SK-N-MC (cell line): Measurements from ENCODE around the gene MKLN1.
"Not testable (repeated sequence)": the region's sequence is repeated elsewhere in the genome, so short reads cannot be mapped to it uniquely, and the experiment has no call there.

Source experiments
- DNase-seq: peaks from one replicate; pipeline ENCODE4 v3.0.0-alpha.2; 2011; ENCODE audit warnings: low read depth, low spot score
- H3K27ac ChIP-seq: fragments of 200-600 bp; sonication (generic); 2 replicates; pipeline ENCODE4 v1.5.1; 2016; ENCODE audit warnings: mixed run types
- H3K36me3 ChIP-seq: fragments of 200-600 bp; sonication (generic); 2 replicates; pipeline ENCODE4 v1.6.1; 2017; ENCODE audit warnings: antibody characterized with exemption, low read length, mixed read lengths; ENCODE audit not compliant: insufficient read depth
- H3K4me3 ChIP-seq: fragments of 200-600 bp; sonication (generic); 2 replicates; pipeline ENCODE4 v1.5.1; 2016
- H3K9ac ChIP-seq: fragments of 200-600 bp; sonication (generic); 2 replicates; pipeline ENCODE4 v1.8.0; 2017; ENCODE audit warnings: mixed run types, mixed read lengths; ENCODE audit not compliant: insufficient read length
- H3K9me3 ChIP-seq: fragments of 200-600 bp; sonication (generic); 2 replicates; pipeline ENCODE4 v1.6.1; 2017; ENCODE audit warnings: low read depth, mild to moderate bottlenecking, antibody characterized with exemption, low read length, moderate library complexity, mixed read lengths
- EZH2 ChIP-seq: fragments of 200-600 bp; sonication (generic); IDR thresholded peaks from one replicate; pipeline ENCODE4 v1.6.1; 2017; ENCODE audit warnings: antibody characterized with exemption
- FOXP2 ChIP-seq: optimal IDR thresholded peaks from 2 replicates; pipeline ENCODE3; 2011; ENCODE audit warnings: mild to moderate bottlenecking, moderate library complexity; ENCODE audit not compliant: insufficient read depth; ENCODE audit errors: extremely low read length, control extremely low read depth
- POLR2AphosphoS5 ChIP-seq: IDR thresholded peaks from 2 replicates; pipeline ENCODE4 v1.6.1; 2012; ENCODE audit warnings: mild to moderate bottlenecking, low read depth, low read length, borderline replicate concordance

The MKLN1 gene

DNA sequence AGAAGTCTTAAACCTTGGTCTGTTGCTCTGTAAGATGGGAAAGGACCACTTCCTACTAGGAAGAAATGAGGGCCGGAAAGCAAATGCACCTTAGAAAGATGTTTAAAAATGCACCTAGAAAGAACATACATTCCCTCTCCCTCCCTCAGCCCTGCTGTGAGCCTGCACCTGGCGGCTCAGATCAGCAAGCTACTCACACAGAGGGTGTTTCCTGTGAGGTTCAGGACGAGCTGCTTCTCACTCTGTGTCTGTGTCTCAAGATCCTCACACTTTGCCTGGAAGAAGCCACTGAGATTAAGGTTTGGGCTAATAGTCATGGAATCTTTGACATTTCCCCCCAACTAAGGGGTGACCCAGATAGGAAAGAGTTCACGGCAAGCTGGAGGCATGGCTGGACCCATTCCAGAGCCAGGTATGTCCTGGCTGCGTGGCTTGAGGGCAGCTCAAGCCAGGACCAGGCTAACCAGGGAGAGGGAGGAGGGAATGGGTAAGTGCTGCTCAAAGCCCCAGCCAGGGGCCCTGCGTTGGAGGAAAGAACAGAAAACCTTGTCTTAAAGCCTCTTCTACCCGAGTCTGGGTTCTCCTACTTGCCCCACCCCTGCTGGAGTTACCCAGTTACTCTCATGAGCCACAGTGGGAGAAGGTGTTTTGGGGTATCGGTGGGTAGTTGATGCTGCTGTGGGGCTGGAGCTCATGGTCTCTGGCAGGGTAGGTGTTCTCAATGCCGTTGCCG is 181.2 kb downstream of the MKLN1 start:
- TF ChIP-seq EZH2 (no peak), FOXP2 (no peak), POLR2AphosphoS5 (no peak)
- no peak overlapping the region for H3K4me3 ChIP-seq
- no peaks in the 10 kb centered on the region for H3K9me3 ChIP-seq
- H3K9ac ChIP-seq = no peak overlapping the region
- H3K27ac ChIP-seq = no peak overlapping the region
- no peak for DNase-seq
- peaks cover 15% of the 10 kb centered on the region; the same call in 1 of the 2 replicates for H3K36me3 ChIP-seq

DNA sequence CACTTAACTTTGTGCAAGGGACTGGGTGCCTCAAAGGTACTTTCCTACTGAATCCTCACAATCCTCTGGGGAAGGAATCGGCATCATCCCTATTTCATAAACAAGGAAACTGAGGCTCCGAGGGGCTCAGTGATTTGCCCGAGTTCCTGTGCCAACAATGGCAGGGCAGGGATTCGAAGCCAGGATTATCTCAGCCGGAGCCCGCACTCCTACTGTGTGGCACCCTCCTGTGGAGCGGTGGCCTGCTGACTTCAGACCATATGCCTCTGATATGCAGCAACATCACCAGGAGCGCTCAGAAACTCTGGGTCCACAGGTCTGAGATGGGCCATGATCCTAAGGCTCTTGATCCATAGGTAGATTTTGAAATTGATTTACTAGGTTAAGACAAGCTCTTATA is 182.1 kb downstream of the MKLN1 start:
- no peak overlapping the region for H3K4me3 ChIP-seq
- no peak overlapping the region for H3K9ac ChIP-seq
- DNase-seq = no peak
- no peak for TF ChIP-seq FOXP2
- TF ChIP-seq EZH2 = no peak
- TF ChIP-seq POLR2AphosphoS5 = no peak
- H3K9me3 ChIP-seq = no peaks in the 10 kb centered on the region
- H3K27ac ChIP-seq = no peak overlapping the region
- H3K36me3 ChIP-seq = peaks cover 12% of the 10 kb centered on the region; the same call in 1 of the 2 replicates

- Histone ChIP-seq H3K4me3 (no peak overlapping the region), H3K9me3 (no peaks in the 10 kb centered on the region), H3K9ac (no peak overlapping the region), H3K27ac (no peak overlapping the region), H3K36me3 (peaks cover 10% of the 10 kb centered on the region; the same call in 1 of the 2 replicates)
- no peak for DNase-seq
- no peak for TF ChIP-seq FOXP2
- no peak for TF ChIP-seq EZH2
- TF ChIP-seq POLR2AphosphoS5 = no peak
Observed at GRCh38 chr7:131511071-131511470, 183.4 kb downstream of the MKLN1 start.

GRCh38 chr7:131511774-131512535 is 184.3 kb downstream of the MKLN1 start:
- no peak for TF ChIP-seq EZH2
- TF ChIP-seq POLR2AphosphoS5 = no peak
- TF ChIP-seq FOXP2 = no peak
- Histone ChIP-seq H3K36me3 (peaks cover 8% of the 10 kb centered on the region; the same call in 1 of the 2 replicates), H3K9ac (no peak overlapping the region), H3K27ac (no peak overlapping the region), H3K9me3 (no peaks in the 10 kb centered on the region), H3K4me3 (no peak overlapping the region)
- no peak for DNase-seq

DNA sequence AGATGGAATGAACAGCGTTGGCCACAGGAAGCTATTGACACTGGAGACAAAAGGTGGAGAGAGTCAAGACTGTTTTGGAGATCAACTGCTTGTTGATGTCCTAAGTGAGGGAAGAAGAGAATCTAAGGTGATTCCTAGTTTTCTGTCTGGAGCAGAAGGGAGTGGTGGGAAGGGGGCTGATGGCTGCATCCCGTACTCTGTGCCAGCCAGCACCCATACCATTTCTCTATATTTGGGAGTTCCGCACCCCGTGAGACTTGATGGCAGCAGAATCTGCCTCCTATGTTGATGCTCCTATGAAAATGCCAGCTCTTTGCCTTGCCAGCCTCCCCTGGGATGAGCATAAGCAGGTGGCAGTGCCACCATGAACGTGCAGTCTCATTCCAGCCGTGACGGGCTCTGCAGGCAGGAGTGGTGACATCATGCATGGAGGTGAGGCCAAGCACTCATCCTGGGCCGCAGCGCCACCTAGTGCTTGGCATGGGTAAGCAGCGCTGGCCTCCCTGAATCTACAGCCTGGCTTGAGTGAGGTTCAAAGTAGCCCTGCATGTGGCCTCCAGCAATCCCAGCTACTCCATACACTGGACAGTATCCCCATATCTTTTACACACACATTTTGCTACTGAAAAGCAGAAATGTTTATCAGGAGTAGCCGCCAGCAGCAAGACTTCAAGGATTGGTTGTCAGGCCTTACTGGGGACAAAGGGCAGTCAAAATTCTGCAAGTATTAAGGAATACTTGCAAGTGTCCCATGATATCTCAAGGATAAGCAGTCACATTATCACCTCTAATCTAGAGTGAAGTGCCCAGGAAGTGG is 185.8 kb downstream of the MKLN1 start:
- no peak for DNase-seq
- H3K27ac ChIP-seq = peak overlapping the region; percentile 46; the same call in 1 of the 2 replicates
- peaks cover 8% of the 10 kb centered on the region; the same call in 1 of the 2 replicates for H3K36me3 ChIP-seq
- TF ChIP-seq FOXP2 (no peak), POLR2AphosphoS5 (no peak), EZH2 (no peak)
- H3K4me3 ChIP-seq = peak overlapping the region; percentile 32; the same call in 1 of the 2 replicates
- no peaks in the 10 kb centered on the region for H3K9me3 ChIP-seq
- no peak overlapping the region for H3K9ac ChIP-seq

- not testable (repeated sequence) for H3K36me3 ChIP-seq, H3K9me3 ChIP-seq, H3K9ac ChIP-seq, DNase-seq, H3K4me3 ChIP-seq
- H3K27ac ChIP-seq = 0 out of 2 replicates have a peak overlapping the region, but pooled peaks have one; percentile 62
Observed at GRCh38 chr7:131515471-131515870, 187.8 kb downstream of the MKLN1 start.

DNA sequence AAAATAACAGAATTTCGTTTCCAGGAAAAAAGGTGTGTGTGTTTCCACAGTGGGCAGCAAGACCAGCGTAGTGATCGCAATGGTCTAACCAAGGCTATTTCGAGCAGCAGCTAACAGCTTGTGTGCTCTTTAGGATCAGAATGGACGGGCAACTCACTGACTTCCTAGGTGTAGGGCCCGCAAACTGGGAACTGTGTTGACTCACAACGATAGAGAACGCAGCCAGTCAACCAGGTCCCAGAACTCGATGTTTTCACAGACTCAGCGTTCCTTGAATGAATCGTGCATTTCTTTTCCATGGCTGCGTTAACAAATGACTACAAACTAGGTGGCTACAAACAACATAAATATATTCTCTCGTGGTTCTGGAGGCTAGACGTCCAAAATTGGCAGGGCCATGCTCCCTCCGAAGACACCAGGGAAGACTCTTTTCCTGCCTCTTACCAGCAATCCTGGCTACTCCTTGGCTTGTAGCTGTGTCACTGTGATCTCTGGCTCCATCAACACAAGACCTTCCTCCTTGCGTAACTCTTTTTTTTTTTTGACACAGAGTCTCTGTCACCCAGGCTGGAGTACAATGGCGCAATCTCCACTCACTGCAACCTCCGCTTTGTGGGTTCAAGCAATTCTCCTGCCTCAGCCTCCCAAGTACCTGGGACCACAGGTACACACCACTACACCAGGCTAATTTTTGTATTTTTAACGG is 189.7 kb downstream of the MKLN1 start:
- TF ChIP-seq FOXP2 = no peak
- no peak for TF ChIP-seq POLR2AphosphoS5
- no peak for TF ChIP-seq EZH2
- H3K9ac ChIP-seq = no peak overlapping the region

More for the DNA sequence above, 189.7 kb downstream of the MKLN1 start:
- Histone ChIP-seq H3K4me3 (no peak overlapping the region), H3K9me3 (no peaks in the 10 kb centered on the region), H3K27ac (no peak overlapping the region), H3K36me3 (no peaks in the 10 kb centered on the region)
- no peak for DNase-seq
